ENCODE results near the gene NUDT14.

The NUDT14 gene

DNA sequence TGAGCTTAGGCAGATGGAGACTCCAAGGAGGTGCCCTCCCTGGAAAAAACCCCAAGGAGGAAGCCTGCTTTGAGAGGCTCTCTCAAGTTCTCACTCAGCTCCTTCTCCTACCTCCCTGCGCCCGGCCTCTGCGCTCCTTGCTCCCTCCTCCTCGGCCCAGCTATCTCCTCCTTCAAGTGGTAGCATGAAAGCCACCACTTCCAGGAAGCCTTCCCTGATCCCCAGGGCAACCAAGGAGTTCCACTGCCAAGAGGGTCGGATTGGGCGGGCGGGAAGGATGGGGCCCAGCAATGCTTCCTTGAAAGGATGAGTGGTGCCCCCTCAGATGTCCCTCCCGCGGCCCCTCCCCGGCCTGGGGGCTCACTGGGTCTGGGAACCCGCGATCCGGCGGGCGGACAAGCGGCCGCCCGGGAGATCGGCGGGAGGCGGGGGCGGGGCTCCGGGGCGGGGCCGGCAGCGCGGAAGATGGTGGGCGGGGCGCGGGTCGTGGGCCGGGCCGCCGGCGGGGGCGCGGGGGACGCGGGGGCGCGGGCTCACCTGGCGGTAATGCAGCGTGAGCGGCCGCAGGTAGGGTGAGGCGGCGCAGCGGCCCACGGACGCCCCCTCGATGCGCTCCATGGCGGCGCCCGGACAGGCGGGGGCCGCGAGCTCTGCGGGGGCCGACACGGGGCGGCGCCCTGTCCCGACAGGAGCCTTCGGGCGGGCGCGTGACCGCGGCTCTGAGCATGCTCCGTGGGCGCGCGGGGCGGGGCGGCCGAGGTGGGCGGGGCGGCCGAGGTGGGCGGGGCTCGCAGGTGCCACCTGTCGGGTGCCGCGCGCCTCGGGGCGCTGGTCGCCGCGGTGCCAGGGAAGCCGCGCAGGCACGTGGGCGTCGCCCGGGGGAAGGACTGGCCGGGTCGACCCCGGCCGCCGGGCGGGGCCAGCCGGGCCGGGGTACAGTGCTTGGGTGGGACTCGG is at the start of gene NUDT14:
Gene NUDT14, minus strand, starts transcription at position 721 of the 957 bp plus-strand sequence. Its CDS starts 103 bp downstream, at position 618.
- peak; percentile 70 for DNase-seq (ENCODE audit: extremely low read depth, insufficient read length)
- TF ChIP-seq, protein P1, sequence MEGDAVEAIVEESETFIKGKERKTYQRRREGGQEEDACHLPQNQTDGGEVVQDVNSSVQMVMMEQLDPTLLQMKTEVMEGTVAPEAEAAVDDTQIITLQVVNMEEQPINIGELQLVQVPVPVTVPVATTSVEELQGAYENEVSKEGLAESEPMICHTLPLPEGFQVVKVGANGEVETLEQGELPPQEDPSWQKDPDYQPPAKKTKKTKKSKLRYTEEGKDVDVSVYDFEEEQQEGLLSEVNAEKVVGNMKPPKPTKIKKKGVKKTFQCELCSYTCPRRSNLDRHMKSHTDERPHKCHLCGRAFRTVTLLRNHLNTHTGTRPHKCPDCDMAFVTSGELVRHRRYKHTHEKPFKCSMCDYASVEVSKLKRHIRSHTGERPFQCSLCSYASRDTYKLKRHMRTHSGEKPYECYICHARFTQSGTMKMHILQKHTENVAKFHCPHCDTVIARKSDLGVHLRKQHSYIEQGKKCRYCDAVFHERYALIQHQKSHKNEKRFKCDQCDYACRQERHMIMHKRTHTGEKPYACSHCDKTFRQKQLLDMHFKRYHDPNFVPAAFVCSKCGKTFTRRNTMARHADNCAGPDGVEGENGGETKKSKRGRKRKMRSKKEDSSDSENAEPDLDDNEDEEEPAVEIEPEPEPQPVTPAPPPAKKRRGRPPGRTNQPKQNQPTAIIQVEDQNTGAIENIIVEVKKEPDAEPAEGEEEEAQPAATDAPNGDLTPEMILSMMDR (IDR thresholded peaks at IDR 0.05; ENCODE audit: insufficient read depth, low read length, poor library complexity, severe bottlenecking), result no peak
- H3K4me3 ChIP-seq (replicated peaks; ENCODE audit: low read depth, low read length), result peak within 1 kb of the TSS; percentile 59

DNA sequence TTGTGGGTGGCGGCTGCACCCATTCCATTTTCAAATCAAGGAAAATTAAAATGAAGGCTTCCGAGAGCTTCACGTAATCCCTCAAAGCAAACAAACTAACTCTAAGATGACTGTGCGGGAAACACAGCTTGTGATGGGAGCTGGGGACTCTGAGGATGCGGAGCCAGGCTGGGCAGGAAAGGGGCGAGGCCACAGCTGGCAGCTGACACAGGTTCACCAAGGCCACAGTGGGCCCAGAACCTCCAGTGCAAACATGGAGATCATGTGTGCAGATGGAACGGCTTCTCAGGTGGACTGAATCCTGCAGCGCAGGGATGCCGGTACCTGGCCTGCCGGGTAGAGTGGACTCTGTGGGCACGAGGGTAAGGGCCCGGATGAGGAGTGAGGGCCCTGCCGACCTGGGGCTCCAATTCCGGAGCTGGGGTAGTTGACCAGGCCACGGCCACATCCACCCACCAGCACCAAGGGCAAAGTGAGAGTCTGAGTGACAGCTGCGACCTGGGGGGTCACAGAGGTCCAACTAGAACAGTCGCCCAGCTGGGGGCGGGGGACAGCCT is 48.1 kb upstream of the NUDT14 start:
- Histone ChIP-seq H3K27me3 (replicated peaks; ENCODE audit: control insufficient read depth, insufficient read depth, low read length) (no peaks in the 10 kb centered on the region), H3K4me3 (replicated peaks; ENCODE audit: low read depth, low read length) (no peak overlapping the region), H3K36me3 (ENCODE audit: control insufficient read depth, insufficient read depth, low read length) (peaks cover 5% of the 10 kb centered on the region)
- TF ChIP-seq, protein P1 (IDR thresholded peaks at IDR 0.05; ENCODE audit: insufficient read depth, low read length, poor library complexity, severe bottlenecking), result no peak
- DNase-seq (ENCODE audit: extremely low read depth, insufficient read length), result no peak

More for the DNA sequence above, at the start of gene NUDT14:
- Histone ChIP-seq H3K27me3 (replicated peaks; ENCODE audit: control insufficient read depth, insufficient read depth, low read length) (peaks cover 3% of the 10 kb centered on the region; the same call in 1 of the 2 replicates), H3K36me3 (ENCODE audit: control insufficient read depth, insufficient read depth, low read length) (no peaks in the 10 kb centered on the region)

DNA sequence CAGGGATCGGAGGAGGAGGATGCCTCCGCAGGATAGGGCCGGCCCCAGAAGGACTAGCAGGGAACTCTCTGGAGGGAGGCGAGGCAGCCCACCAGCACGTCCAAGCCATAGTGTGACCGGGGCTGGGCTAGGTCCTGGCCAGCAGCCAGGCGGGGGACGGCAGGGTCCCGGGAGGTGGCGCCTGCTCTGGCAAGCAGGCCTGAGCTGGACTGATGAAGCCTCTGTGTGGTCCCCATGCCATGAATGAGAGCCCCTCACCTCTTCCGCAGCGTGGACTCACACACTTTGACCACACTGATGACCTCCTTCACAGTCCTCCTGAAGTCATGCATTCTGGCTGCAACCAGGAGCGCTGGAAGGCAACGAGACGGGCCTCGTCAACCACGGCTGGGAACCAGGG is 47.5 kb upstream of the NUDT14 start:
- DNase-seq (ENCODE audit: extremely low read depth, insufficient read length), result no peak
- peaks cover 5% of the 10 kb centered on the region for H3K36me3 ChIP-seq (ENCODE audit: control insufficient read depth, insufficient read depth, low read length)
- no peak overlapping the region for H3K4me3 ChIP-seq (replicated peaks; ENCODE audit: low read depth, low read length)
- TF ChIP-seq, protein P1 (IDR thresholded peaks at IDR 0.05; ENCODE audit: insufficient read depth, low read length, poor library complexity, severe bottlenecking), result no peak
- no peaks in the 10 kb centered on the region for H3K27me3 ChIP-seq (replicated peaks; ENCODE audit: control insufficient read depth, insufficient read depth, low read length)

DNA sequence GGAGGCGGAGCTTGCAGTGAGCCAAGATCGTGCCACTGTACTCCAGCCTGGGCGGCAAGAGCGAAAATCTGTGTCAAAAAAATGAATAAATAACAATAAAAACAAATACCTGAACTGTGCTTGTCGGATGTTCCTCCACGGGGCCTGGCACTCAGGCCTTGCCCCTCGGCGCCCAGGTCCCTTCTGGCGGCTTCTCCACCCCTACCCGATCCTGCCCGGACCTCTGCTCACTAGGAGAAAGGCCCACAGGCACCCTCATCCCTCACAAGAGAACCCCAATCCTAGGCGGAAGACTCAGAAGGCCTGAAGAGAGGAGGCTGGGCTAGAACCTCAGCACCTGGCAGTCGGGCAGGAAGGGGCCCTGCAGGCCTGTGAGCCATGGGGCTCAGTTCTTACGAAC is 46.2 kb upstream of the NUDT14 start:
- TF ChIP-seq, protein P1 (IDR thresholded peaks at IDR 0.05; ENCODE audit: insufficient read depth, low read length, poor library complexity, severe bottlenecking), result no peak
- H3K4me3 ChIP-seq (replicated peaks; ENCODE audit: low read depth, low read length), result no peak overlapping the region
- DNase-seq (ENCODE audit: extremely low read depth, insufficient read length), result no peak

DNA sequence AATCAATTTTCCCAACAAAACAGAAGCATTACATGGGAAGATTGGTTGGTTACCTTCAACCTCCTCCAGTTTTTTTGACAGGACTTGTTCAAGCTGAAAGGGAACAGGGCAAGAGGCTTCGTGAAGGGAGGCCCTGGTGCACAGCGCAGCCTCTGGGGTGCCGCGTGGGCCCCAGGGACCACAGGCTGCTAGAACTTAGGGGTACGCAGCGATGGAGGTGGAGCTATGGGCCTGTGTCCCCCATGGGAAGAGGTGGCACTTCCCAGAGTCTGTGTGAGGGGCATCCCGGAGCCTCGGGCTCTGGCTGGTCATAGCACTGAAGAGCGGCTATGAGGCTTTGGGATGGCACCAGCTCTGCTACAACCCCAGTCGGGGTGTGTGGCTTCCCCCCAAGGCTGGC is 45.1 kb upstream of the NUDT14 start:
- Histone ChIP-seq H3K27me3 (replicated peaks; ENCODE audit: control insufficient read depth, insufficient read depth, low read length) (no peaks in the 10 kb centered on the region), H3K4me3 (replicated peaks; ENCODE audit: low read depth, low read length) (no peak overlapping the region), H3K36me3 (ENCODE audit: control insufficient read depth, insufficient read depth, low read length) (peaks cover 11% of the 10 kb centered on the region)
- no peak for DNase-seq (ENCODE audit: extremely low read depth, insufficient read length)
- TF ChIP-seq, protein P1 (IDR thresholded peaks at IDR 0.05; ENCODE audit: insufficient read depth, low read length, poor library complexity, severe bottlenecking), result no peak

More for the DNA sequence above, 46.2 kb upstream of the NUDT14 start:
- Histone ChIP-seq H3K27me3 (replicated peaks; ENCODE audit: control insufficient read depth, insufficient read depth, low read length) (no peaks in the 10 kb centered on the region), H3K36me3 (ENCODE audit: control insufficient read depth, insufficient read depth, low read length) (peaks cover 9% of the 10 kb centered on the region)

All from GM06990 (cell line).